ENCODE results near the gene CD4. TPM values are rescaled to one million over a fixed set of nuclear protein-coding genes. Genes with fewer than 3 reads are reported as not detected.

CD4 gene
- polyA plus RNA-seq, 1 of the 3 experiments (the other 2 are of a cell fraction), result 0.02 TPM

DNA sequence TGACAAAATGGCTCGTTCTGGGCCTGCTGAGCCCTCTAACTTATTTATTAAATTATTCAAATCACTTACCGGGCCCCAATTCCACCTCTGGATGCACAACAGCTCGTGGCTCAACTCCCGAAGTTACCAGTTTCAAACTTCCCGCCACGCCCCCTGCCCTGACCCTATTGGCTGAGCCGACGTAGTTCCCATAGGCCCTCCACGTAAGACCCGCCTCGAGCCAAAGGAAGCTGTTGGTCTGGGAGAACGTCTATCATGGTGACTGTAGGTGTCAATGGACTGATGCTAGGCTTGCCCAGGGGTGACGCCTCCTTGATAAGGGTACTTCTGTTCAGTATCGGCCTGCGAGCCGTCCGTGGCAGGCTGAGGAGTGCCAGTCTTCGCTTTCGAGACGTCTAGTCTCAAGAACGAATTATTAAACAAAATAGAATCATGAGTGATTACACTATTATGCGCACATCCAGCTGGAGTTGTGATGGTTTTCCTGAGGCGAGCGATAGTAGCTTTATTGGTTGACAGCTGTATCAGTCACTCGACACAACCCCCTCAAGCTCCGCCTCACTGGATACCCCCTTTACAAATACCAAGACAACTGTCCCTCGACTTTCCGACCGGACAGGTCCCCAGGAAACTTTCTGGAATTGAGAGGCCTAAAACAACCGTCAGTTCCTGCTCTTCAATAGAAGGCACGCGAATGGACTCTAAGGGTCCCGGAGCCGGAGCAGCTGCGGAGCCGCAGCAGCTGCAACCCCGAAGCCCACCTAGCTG lies 62.0 kb downstream of the CD4 start, which contains the start of gene CDCA3:
CDCA3 (minus strand) TSS at position 134 of the 768 bp plus-strand sequence. CDS start 334 bp downstream, outside the sequence.
- H3K9ac ChIP-seq, result peak within 1 kb of the TSS; percentile 65
- peaks cover 7 to 17% of the 10 kb centered on the region in 2 experiments for H3K4me1 ChIP-seq (ENCODE audit: control insufficient read depth in 1 of 2, insufficient read depth in 2 of 2, low read depth in 1 of 2, low read length in 1 of 2)
- peak; percentile 97 for DNase-seq
- H3K4me2 ChIP-seq, result peak within 1 kb of the TSS; percentile 77
- peaks cover 21% of the 10 kb centered on the region for H3F3A ChIP-seq (replicated peaks; ENCODE audit: insufficient read depth)
- H2AFZ ChIP-seq (ENCODE audit: low read depth), result peak within 1 kb of the TSS; percentile 56
- TF ChIP-seq NFIC (IDR thresholded peaks at IDR 0.05; ENCODE audit: borderline replicate concordance) (no peak), IRF3 (IDR thresholded peaks at IDR 0.05; ENCODE audit: low read depth, low read length) (peak; percentile 92), POLR2AphosphoS5 (IDR thresholded peaks at IDR 0.05; ENCODE audit: low read depth, low read length) (peak; percentile 60; the same call in 1 of the 2 replicates), RXRA (IDR thresholded peaks at IDR 0.05; ENCODE audit: borderline replicate concordance, low read depth) (no peak), PBX3 (IDR thresholded peaks at IDR 0.05) (peak; percentile 99), CHD2 (IDR thresholded peaks at IDR 0.05; ENCODE audit: low read length, partially characterized antibody) (peak; percentile 94), TAF1 (IDR thresholded peaks at IDR 0.05; ENCODE audit: borderline replicate concordance, low read depth, low read length) (peak; percentile 19; the same call in 1 of the 2 replicates), MXI1 (IDR thresholded peaks at IDR 0.05; ENCODE audit: low read depth, low read length) (peak; percentile 93), TEAD4 (IDR thresholded peaks at IDR 0.05; ENCODE audit: borderline replicate concordance, insufficient read depth) (no peak), MAX (IDR thresholded peaks at IDR 0.05; ENCODE audit: low read depth) (peak; percentile 93), SIN3A (IDR thresholded peaks at IDR 0.05; ENCODE audit: borderline replicate concordance, low read depth, low read length) (peak; percentile 97)
- peaks cover 70% of the 10 kb centered on the region for H3K79me2 ChIP-seq (ENCODE audit: insufficient read depth)
- under 1% methylated on average over 30 of the region's 37 CpGs for WGBS (ENCODE audit: low lambda C conversion rate)
- ChIA-PET POLR2A (interaction anchor here (0.8 to 3.4 kb wide), 21 partner anchors 10 to 317 kb away, joined by 3 to 57 read pairs (median 6); partner anchors contain the start of genes C12orf57, COPS7A, GAPDH and GNB3), CTCF (interaction anchor here (1.0 to 19.4 kb wide), 9 partner anchors 9 to 338 kb away, joined by 3 to 225 read pairs (median 5); partner anchors contain the start of genes GNB3, MLF2, P3H3 and SPSB2)
- H3K27me3 ChIP-seq (ENCODE audit: insufficient read depth), result no peaks in the 10 kb centered on the region
- no peaks in the 10 kb centered on the region for H3K9me2 ChIP-seq
- no peaks in the 10 kb centered on the region for H3K9me3 ChIP-seq
- no peaks in the 10 kb centered on the region; the same call in 1 of the 2 replicates for H4K20me1 ChIP-seq (ENCODE audit: insufficient read depth)
- peak within 1 kb of the TSS; percentile 70 to 76 for H3K4me3 ChIP-seq (ENCODE audit: low read depth in 2 of 2, low read length in 1 of 2)
- peaks cover 25 to 37% of the 10 kb centered on the region in 2 experiments for H3K36me3 ChIP-seq (replicated peaks in 1 of 2; ENCODE audit: control insufficient read depth in 1 of 2, insufficient read depth in 2 of 2, low read length in 1 of 2)
- H3K27ac ChIP-seq (ENCODE audit: low read depth in 2 of 2, low read length in 1 of 2), result peak within 1 kb of the TSS; percentile 73 to 97
